Fibroblast of lung (primary cell): Measurements from ENCODE around the gene ARHGEF40. TPM values are rescaled to one million over a fixed set of nuclear protein-coding genes. Genes with fewer than 3 reads are reported as not detected.

ENCODE experiments used
- DNase-seq, 2 donors: peaks; one replicate each; pipeline versions ENCODE4 v3.0.0 to v3.0.0-alpha.2; 2010; ENCODE audit warnings: low read depth in 2 of 2
- H2AFZ ChIP-seq: 2 replicates; pipeline ENCODE4 v1.5.1; 2012; ENCODE audit warnings: low read length, control low read depth, inconsistent platforms
- H3K27ac ChIP-seq: 2 replicates; pipeline ENCODE4 v1.5.1; 2011; ENCODE audit warnings: low read length, control low read depth; ENCODE audit not compliant: insufficient read depth
- H3K27me3 ChIP-seq: 2 replicates; pipeline ENCODE4 v1.5.1; 2011; ENCODE audit warnings: mild to moderate bottlenecking, low read length; ENCODE audit not compliant: control insufficient read depth, insufficient read depth
- H3K36me3 ChIP-seq: 2 replicates; pipeline ENCODE4 v1.5.1; 2011; ENCODE audit warnings: low read length; ENCODE audit not compliant: control insufficient read depth, insufficient read depth
- H3K4me1 ChIP-seq: 2 replicates; pipeline ENCODE4 v1.5.1; 2011; ENCODE audit warnings: low read length; ENCODE audit not compliant: control insufficient read depth, insufficient read depth; ENCODE audit errors: extremely low read depth
- H3K4me2 ChIP-seq: 2 replicates; pipeline ENCODE4 v1.5.1; 2011; ENCODE audit warnings: low read length, control low read depth; ENCODE audit not compliant: insufficient read depth; ENCODE audit errors: extremely low read depth
- H3K4me3 ChIP-seq, 4 experiments: fragments of 200-600 bp in 1 of 4; sonication (generic) in 1 of 4; replicated peaks in 1 of 4; 2 replicates each; pipeline ENCODE4 v1.5.1; 2011 to 2016; ENCODE audit warnings: low read length in 4 of 4, low read depth in 3 of 4, mild to moderate bottlenecking in 3 of 4, control low read depth in 2 of 4, inconsistent platforms in 1 of 4, mixed read lengths in 1 of 4; ENCODE audit not compliant: insufficient read depth in 1 of 4; ENCODE audit errors: control extremely low read depth in 1 of 4
- H3K79me2 ChIP-seq: 2 replicates; pipeline ENCODE4 v1.5.1; 2012; ENCODE audit warnings: mild to moderate bottlenecking, low read length, inconsistent platforms; ENCODE audit not compliant: control insufficient read depth, insufficient read depth
- H3K9ac ChIP-seq: 2 replicates; pipeline ENCODE4 v1.5.1; 2011; ENCODE audit warnings: mild to moderate bottlenecking, low read length, control low read depth; ENCODE audit not compliant: insufficient read depth
- H3K9me3 ChIP-seq: 2 replicates; pipeline ENCODE4 v1.5.1; 2012; ENCODE audit warnings: low read depth, low read length; ENCODE audit not compliant: control insufficient read depth, insufficient read depth
- H4K20me1 ChIP-seq: 2 replicates; pipeline ENCODE4 v1.5.1; 2011; ENCODE audit warnings: low read length; ENCODE audit not compliant: control insufficient read depth, insufficient read depth; ENCODE audit errors: extremely low read depth
- EZH2 ChIP-seq: IDR thresholded peaks from 2 replicates; pipeline ENCODE4 v1.5.1; 2012; ENCODE audit warnings: low read length, control low read depth, mild to moderate bottlenecking; ENCODE audit errors: missing control alignments
- polyA plus RNA-seq, 2 donors: library from polyadenylated mRNA; depleted of rRNA in 1 of 2; stranded (reverse) in 1 of 2; unstranded in 1 of 2; fragments of >200 nt; gene quantifications; 2 replicates each; pipeline ENCODE4 v1.2.1, GENCODE V29; 2011 to 2012; ENCODE audit warnings: missing spikeins in 1 of 2
- total RNA-seq: library from RNA; depleted of rRNA; stranded (reverse); fragments of >200 nt; gene quantifications from 2 replicates; pipeline ENCODE4 v1.2.1, GENCODE V29; 2014
- TF ChIP-seq, protein P1 (sequence below), 2 donors: IDR thresholded peaks in 1 of 2; conservative IDR thresholded peaks in 1 of 2; 1 replicate in 1 of 2; 2 replicates in 1 of 2; pipeline ENCODE4 v1.5.1; 2011 to 2012; ENCODE audit warnings: low read length in 2 of 2, control low read depth in 1 of 2, inconsistent platforms in 1 of 2, low read depth in 1 of 2, mild to moderate bottlenecking in 1 of 2

The ARHGEF40 gene
- total and polyA plus RNA-seq, 2 donors (not counting 1 experiment from before 2014, with no cell fraction given): 18.2 to 23.6 TPM

- H3K9me3 ChIP-seq: no peaks in the 10 kb centered on the region
- DNase-seq: peak in 1 of 2 donors; percentile 66
- no peaks in the 10 kb centered on the region for H4K20me1 ChIP-seq
- no peak within 1 kb of the TSS for H3K4me2 ChIP-seq
- H3K4me1 ChIP-seq: no peaks in the 10 kb centered on the region
- H3K27me3 ChIP-seq: peaks cover 8% of the 10 kb centered on the region
- H2AFZ ChIP-seq: no peak within 1 kb of the TSS
- no peaks in the 10 kb centered on the region for H3K79me2 ChIP-seq
- no peak within 1 kb of the TSS for H3K27ac ChIP-seq
- TF ChIP-seq EZH2: no peak
- TF ChIP-seq, protein P1, sequence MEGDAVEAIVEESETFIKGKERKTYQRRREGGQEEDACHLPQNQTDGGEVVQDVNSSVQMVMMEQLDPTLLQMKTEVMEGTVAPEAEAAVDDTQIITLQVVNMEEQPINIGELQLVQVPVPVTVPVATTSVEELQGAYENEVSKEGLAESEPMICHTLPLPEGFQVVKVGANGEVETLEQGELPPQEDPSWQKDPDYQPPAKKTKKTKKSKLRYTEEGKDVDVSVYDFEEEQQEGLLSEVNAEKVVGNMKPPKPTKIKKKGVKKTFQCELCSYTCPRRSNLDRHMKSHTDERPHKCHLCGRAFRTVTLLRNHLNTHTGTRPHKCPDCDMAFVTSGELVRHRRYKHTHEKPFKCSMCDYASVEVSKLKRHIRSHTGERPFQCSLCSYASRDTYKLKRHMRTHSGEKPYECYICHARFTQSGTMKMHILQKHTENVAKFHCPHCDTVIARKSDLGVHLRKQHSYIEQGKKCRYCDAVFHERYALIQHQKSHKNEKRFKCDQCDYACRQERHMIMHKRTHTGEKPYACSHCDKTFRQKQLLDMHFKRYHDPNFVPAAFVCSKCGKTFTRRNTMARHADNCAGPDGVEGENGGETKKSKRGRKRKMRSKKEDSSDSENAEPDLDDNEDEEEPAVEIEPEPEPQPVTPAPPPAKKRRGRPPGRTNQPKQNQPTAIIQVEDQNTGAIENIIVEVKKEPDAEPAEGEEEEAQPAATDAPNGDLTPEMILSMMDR (conservative IDR thresholded peaks at IDR 0.05 in 1 of 2, IDR thresholded peaks at IDR 0.05 in 1 of 2; ENCODE audit: low read depth in 1 of 2, low read length in 2 of 2): peak in 1 of 2 donors; percentile 2
- no peak within 1 kb of the TSS for H3K4me3 ChIP-seq
- no peak within 1 kb of the TSS for H3K9ac ChIP-seq
- H3K36me3 ChIP-seq: no peaks in the 10 kb centered on the region
Measured at GRCh38 chr14:21057803-21058675, 12.1 kb upstream of the ARHGEF40 start, which contains the start of gene RNASE8. TSS of gene RNASE8 (plus strand) at chr14:21057822. CDS start at chr14:21057893, 71 bp downstream.

- Histone ChIP-seq H3K36me3 (no peaks in the 10 kb centered on the region), H4K20me1 (no peaks in the 10 kb centered on the region), H3K9ac (no peak overlapping the region), H2AFZ (no peak overlapping the region), H3K9me3 (no peaks in the 10 kb centered on the region), H3K4me2 (no peak overlapping the region), H3K79me2 (no peaks in the 10 kb centered on the region), H3K4me3 (no peak overlapping the region), H3K27me3 (peaks cover 8% of the 10 kb centered on the region), H3K4me1 (no peaks in the 10 kb centered on the region), H3K27ac (no peak overlapping the region)
- no peak for DNase-seq
- no peak for TF ChIP-seq EZH2
- TF ChIP-seq, protein P1 (conservative IDR thresholded peaks at IDR 0.05 in 1 of 2, IDR thresholded peaks at IDR 0.05 in 1 of 2; ENCODE audit: low read depth in 1 of 2, low read length in 2 of 2): no peak
Measured at GRCh38 chr14:21058903-21059302, 11.2 kb upstream of the ARHGEF40 start.

DNA sequence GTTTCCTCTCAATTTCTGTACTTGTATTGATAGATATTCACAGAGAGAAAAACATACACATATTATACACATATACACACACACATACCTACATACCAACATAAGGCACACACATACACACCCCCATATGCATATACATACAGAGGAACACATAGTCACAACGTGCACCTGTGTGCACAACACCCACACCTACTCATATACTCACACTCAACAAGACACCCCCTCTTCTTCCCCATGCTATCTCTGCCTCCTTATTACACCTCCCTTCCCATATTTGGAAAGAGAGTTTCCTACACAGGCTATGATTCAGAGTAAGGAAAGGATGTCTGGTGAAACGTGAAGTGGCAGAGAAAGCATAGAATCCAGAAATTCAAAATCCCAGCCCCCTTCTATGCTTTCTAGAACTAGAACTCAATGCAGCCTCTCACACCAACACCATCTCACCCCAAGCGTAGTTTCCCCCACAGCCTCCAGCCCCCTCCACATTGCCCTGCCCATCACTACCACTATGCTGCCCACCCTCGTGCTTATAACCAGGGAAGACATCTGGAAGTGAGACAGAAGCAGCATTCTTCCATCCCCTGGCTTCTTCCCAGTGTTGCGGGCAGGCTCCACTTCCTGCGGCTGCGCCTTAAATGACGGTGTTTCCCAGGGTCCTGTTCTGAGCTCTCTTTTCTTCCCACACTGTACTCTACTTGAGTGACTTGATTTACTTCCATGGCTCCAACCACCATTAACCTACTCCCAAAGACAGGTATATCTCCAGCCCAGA, 10.1 kb upstream of the ARHGEF40 start:
- Histone ChIP-seq H3K4me2 (no peak overlapping the region), H3K27me3 (peaks cover 8% of the 10 kb centered on the region), H3K4me1 (no peaks in the 10 kb centered on the region), H3K36me3 (no peaks in the 10 kb centered on the region), H3K27ac (no peak overlapping the region), H3K9ac (no peak overlapping the region), H3K9me3 (no peaks in the 10 kb centered on the region), H4K20me1 (no peaks in the 10 kb centered on the region), H3K79me2 (no peaks in the 10 kb centered on the region), H3K4me3 (no peak overlapping the region), H2AFZ (no peak overlapping the region)
- peak in 1 of 2 donors; percentile 68 for DNase-seq
- TF ChIP-seq EZH2: no peak
- TF ChIP-seq, protein P1 (conservative IDR thresholded peaks at IDR 0.05 in 1 of 2, IDR thresholded peaks at IDR 0.05 in 1 of 2; ENCODE audit: low read depth in 1 of 2, low read length in 2 of 2): no peak
